HEK293 (cell line): ENCODE results near the gene NFATC3.

ENCODE experiments used
- CTCF ChIA-PET: fragments of 350-600 bp; formaldehyde crosslinking; extraction: SDS; loops from one replicate; lab custom pipeline; 2021; ENCODE audit warnings: antibody characterized with exemption; lab: Yijun Ruan, JAX
- POLR2A ChIA-PET: fragments of 300-600 bp; formaldehyde crosslinking; extraction: SDS; loops from one replicate; lab custom pipeline; 2020; ENCODE audit warnings: antibody characterized with exemption, inconsistent platforms; lab: Yijun Ruan, JAX
- H3K27ac ChIP-seq: fragments of 200-500 bp; sonication (Bioruptor generic); 2 replicates; pipeline ENCODE4 v1.5.1; 2014; ENCODE audit warnings: low read depth, low read length, control low read depth, inconsistent platforms; ENCODE audit errors: extremely low read depth
- H3K36me3 ChIP-seq, 2 experiments: fragments of 200-500 bp in 1 of 2; sonication (Bioruptor generic) in 1 of 2; 1 replicate in 1 of 2; 2 replicates in 1 of 2; pipeline ENCODE4 v1.5.1; 2014 to 2017; ENCODE audit warnings: inconsistent platforms in 2 of 2, low read length in 2 of 2; ENCODE audit not compliant: control insufficient read depth in 2 of 2, insufficient read depth in 1 of 2
- H3K4me1 ChIP-seq: fragments of 200-500 bp; sonication (Bioruptor generic); 2 replicates; pipeline ENCODE4 v1.5.1; 2014; ENCODE audit warnings: mild to moderate bottlenecking, low read length, inconsistent platforms; ENCODE audit not compliant: control insufficient read depth, insufficient read depth
- H3K4me3 ChIP-seq: 2 replicates; pipeline ENCODE4 v1.5.1; 2011; ENCODE audit warnings: low read depth, mild to moderate bottlenecking, control low read depth, low read length, moderate library complexity
- H3K9me3 ChIP-seq: fragments of 200-500 bp; sonication (Bioruptor generic); 2 replicates; pipeline ENCODE4 v1.5.1; 2014; ENCODE audit warnings: low read depth, low read length, inconsistent platforms; ENCODE audit not compliant: control insufficient read depth, insufficient read depth
- FEZF1 ChIP-seq: fragments of 450-650 bp; formaldehyde crosslinking; IDR thresholded peaks from 2 replicates; pipeline ENCODE4 v1.5.1; 2016; ENCODE audit warnings: missing biosample characterization, missing genetic modification characterization
- SP3 ChIP-seq: fragments of 450-650 bp; formaldehyde crosslinking; IDR thresholded peaks from 2 replicates; pipeline ENCODE4 v1.5.1; 2016; ENCODE audit warnings: missing biosample characterization, missing genetic modification characterization
- ZEB2 ChIP-seq: fragments of 450-650 bp; formaldehyde crosslinking; IDR thresholded peaks from 2 replicates; pipeline ENCODE4 v1.5.1; 2016; ENCODE audit warnings: missing biosample characterization, missing genetic modification characterization
- ZNF184 ChIP-seq: fragments of 450-650 bp; IDR thresholded peaks from 2 replicates; pipeline ENCODE4 v1.5.1; 2018; ENCODE audit warnings: missing biosample characterization, mild to moderate bottlenecking, missing genetic modification characterization
- ZNF214 ChIP-seq: fragments of 450-650 bp; formaldehyde crosslinking; IDR thresholded peaks from 2 replicates; pipeline ENCODE4 v1.5.1; 2017; ENCODE audit warnings: missing biosample characterization, mild to moderate bottlenecking, missing genetic modification characterization, borderline replicate concordance
- ZNF221 ChIP-seq: fragments of 450-650 bp; formaldehyde crosslinking; IDR thresholded peaks from 2 replicates; pipeline ENCODE4 v1.5.1; 2017; ENCODE audit warnings: missing biosample characterization, missing genetic modification characterization, borderline replicate concordance
- ZNF302 ChIP-seq: fragments of 450-650 bp; formaldehyde crosslinking; IDR thresholded peaks from 2 replicates; pipeline ENCODE4 v1.5.1; 2016; ENCODE audit warnings: missing biosample characterization, missing genetic modification characterization, low read depth
- ZNF654 ChIP-seq: fragments of 450-650 bp; formaldehyde crosslinking; IDR thresholded peaks from 2 replicates; pipeline ENCODE4 v1.5.1; 2016; ENCODE audit warnings: low read depth, missing biosample characterization, missing genetic modification characterization
- ZNF707 ChIP-seq: fragments of 450-650 bp; formaldehyde crosslinking; IDR thresholded peaks from 2 replicates; pipeline ENCODE4 v1.5.1; 2016; ENCODE audit warnings: missing biosample characterization, missing genetic modification characterization
- ZNF768 ChIP-seq: fragments of 450-650 bp; formaldehyde crosslinking; IDR thresholded peaks from 2 replicates; pipeline ENCODE4 v1.5.1; 2018; ENCODE audit warnings: missing biosample characterization, mild to moderate bottlenecking, missing genetic modification characterization
- TF ChIP-seq, protein P1 (sequence below): fragments of 450-650 bp; formaldehyde crosslinking; conservative IDR thresholded peaks from 2 replicates; pipeline ENCODE4 v1.5.1; 2016; ENCODE audit warnings: low read depth, missing biosample characterization, missing genetic modification characterization
- TF ChIP-seq, protein P2 (sequence below): fragments of 450-650 bp; formaldehyde crosslinking; IDR thresholded peaks from 2 replicates; pipeline ENCODE4 v1.5.1; 2016; ENCODE audit warnings: missing biosample characterization, missing genetic modification characterization
- TF ChIP-seq, protein P3 (sequence below): fragments of 450-650 bp; formaldehyde crosslinking; IDR thresholded peaks from 2 replicates; pipeline ENCODE4 v1.5.1; 2016; ENCODE audit warnings: missing biosample characterization, missing genetic modification characterization
- TF ChIP-seq, protein P4 (sequence below): fragments of 450-650 bp; formaldehyde crosslinking; IDR thresholded peaks from 2 replicates; pipeline ENCODE4 v1.5.1; 2016; ENCODE audit warnings: missing biosample characterization, missing genetic modification characterization

NFATC3 gene

DNA sequence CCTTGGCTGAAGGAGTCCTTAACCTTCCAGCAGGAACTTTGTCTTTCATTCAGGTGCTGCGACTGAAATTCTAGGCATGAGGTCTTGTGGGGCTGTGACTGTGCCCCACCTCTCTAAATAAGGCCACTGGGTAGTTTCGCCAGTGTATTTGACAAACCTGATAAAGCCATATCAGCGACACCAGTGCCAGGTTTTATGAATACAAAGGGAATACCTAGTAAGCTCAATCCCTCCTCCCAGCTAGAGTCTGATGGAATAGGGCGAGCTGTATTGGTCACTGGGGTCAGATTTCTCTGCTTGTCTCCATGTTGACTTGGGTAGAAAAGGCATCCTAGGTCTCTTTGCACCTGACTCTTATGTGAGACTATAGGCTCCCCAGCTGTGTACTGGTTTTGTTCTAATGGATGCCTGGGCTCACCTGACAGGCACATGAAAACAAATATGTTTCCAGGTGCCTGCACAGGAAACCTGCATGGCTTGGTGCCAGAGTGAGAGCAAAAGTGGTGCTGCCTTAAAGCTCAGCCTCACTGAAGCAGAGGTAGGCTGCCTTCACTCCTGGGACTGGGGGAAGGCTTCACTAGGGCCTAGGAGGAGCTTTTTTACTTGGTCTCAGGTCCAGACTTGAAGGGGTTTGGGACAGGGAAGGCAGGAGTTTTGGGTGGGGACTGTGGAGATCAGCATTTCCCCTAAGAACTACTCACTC, 187.5 kb downstream of the NFATC3 start:
- no peak for TF ChIP-seq ZNF302 (tag by site-specific recombination)
- TF ChIP-seq ZNF221, result no peak
- TF ChIP-seq, protein P1, sequence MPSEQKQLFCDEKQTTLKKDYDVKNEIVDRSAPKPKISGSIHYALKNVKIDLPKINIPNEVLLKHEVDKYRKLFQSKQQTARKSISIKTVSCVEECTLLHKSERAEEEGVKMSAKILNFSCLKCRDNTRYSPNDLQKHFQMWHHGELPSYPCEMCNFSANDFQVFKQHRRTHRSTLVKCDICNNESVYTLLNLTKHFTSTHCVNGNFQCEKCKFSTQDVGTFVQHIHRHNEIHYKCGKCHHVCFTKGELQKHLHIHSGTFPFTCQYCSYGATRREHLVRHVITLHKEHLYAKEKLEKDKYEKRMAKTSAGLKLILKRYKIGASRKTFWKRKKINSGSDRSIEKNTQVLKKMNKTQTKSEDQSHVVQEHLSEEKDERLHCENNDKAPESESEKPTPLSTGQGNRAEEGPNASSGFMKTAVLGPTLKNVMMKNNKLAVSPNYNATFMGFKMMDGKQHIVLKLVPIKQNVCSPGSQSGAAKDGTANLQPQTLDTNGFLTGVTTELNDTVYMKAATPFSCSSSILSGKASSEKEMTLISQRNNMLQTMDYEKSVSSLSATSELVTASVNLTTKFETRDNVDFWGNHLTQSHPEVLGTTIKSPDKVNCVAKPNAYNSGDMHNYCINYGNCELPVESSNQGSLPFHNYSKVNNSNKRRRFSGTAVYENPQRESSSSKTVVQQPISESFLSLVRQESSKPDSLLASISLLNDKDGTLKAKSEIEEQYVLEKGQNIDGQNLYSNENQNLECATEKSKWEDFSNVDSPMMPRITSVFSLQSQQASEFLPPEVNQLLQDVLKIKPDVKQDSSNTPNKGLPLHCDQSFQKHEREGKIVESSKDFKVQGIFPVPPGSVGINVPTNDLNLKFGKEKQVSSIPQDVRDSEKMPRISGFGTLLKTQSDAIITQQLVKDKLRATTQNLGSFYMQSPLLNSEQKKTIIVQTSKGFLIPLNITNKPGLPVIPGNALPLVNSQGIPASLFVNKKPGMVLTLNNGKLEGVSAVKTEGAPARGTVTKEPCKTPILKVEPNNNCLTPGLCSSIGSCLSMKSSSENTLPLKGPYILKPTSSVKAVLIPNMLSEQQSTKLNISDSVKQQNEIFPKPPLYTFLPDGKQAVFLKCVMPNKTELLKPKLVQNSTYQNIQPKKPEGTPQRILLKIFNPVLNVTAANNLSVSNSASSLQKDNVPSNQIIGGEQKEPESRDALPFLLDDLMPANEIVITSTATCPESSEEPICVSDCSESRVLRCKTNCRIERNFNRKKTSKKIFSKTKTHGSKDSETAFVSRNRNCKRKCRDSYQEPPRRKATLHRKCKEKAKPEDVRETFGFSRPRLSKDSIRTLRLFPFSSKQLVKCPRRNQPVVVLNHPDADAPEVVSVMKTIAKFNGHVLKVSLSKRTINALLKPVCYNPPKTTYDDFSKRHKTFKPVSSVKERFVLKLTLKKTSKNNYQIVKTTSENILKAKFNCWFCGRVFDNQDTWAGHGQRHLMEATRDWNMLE (tag by site-specific recombination), result no peak
- TF ChIP-seq ZNF654 (tag by site-specific recombination), result no peak
- no peak for TF ChIP-seq ZEB2 (tag by site-specific recombination)
- no peak for TF ChIP-seq SP3 (tag by site-specific recombination)
- TF ChIP-seq, protein P2, sequence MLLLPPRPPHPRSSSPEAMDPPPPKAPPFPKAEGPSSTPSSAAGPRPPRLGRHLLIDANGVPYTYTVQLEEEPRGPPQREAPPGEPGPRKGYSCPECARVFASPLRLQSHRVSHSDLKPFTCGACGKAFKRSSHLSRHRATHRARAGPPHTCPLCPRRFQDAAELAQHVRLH (tag by site-specific recombination), result no peak
- TF ChIP-seq ZNF214, result no peak
- no peak for TF ChIP-seq FEZF1 (tag by site-specific recombination)
- no peak for TF ChIP-seq ZNF707 (tag by site-specific recombination)
- no peak for TF ChIP-seq ZNF768 (tag by site-specific recombination)
- TF ChIP-seq, protein P3, sequence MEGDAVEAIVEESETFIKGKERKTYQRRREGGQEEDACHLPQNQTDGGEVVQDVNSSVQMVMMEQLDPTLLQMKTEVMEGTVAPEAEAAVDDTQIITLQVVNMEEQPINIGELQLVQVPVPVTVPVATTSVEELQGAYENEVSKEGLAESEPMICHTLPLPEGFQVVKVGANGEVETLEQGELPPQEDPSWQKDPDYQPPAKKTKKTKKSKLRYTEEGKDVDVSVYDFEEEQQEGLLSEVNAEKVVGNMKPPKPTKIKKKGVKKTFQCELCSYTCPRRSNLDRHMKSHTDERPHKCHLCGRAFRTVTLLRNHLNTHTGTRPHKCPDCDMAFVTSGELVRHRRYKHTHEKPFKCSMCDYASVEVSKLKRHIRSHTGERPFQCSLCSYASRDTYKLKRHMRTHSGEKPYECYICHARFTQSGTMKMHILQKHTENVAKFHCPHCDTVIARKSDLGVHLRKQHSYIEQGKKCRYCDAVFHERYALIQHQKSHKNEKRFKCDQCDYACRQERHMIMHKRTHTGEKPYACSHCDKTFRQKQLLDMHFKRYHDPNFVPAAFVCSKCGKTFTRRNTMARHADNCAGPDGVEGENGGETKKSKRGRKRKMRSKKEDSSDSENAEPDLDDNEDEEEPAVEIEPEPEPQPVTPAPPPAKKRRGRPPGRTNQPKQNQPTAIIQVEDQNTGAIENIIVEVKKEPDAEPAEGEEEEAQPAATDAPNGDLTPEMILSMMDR (tag by site-specific recombination), result no peak
- TF ChIP-seq ZNF184 (tag by site-specific recombination), result no peak
- TF ChIP-seq, protein P4, sequence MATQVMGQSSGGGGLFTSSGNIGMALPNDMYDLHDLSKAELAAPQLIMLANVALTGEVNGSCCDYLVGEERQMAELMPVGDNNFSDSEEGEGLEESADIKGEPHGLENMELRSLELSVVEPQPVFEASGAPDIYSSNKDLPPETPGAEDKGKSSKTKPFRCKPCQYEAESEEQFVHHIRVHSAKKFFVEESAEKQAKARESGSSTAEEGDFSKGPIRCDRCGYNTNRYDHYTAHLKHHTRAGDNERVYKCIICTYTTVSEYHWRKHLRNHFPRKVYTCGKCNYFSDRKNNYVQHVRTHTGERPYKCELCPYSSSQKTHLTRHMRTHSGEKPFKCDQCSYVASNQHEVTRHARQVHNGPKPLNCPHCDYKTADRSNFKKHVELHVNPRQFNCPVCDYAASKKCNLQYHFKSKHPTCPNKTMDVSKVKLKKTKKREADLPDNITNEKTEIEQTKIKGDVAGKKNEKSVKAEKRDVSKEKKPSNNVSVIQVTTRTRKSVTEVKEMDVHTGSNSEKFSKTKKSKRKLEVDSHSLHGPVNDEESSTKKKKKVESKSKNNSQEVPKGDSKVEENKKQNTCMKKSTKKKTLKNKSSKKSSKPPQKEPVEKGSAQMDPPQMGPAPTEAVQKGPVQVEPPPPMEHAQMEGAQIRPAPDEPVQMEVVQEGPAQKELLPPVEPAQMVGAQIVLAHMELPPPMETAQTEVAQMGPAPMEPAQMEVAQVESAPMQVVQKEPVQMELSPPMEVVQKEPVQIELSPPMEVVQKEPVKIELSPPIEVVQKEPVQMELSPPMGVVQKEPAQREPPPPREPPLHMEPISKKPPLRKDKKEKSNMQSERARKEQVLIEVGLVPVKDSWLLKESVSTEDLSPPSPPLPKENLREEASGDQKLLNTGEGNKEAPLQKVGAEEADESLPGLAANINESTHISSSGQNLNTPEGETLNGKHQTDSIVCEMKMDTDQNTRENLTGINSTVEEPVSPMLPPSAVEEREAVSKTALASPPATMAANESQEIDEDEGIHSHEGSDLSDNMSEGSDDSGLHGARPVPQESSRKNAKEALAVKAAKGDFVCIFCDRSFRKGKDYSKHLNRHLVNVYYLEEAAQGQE (tag by site-specific recombination), result no peak
- H3K9me3 ChIP-seq, result no peaks in the 10 kb centered on the region
- H3K27ac ChIP-seq, result no peak overlapping the region
- ChIA-PET CTCF (interaction anchor here (0.6 to 1.8 kb wide), 5 partner anchors 9 to 472 kb away, joined by 3 to 7 read pairs (median 3); partner anchors contain the start of gene SLC7A6), POLR2A (interaction anchor here (1.1 to 1.2 kb wide), 2 partner anchors 9 to 38 kb away, joined by 3 to 4 read pairs; partner anchors contain the start of genes PRMT7, SLC7A6 and SLC7A6OS)
- H3K4me1 ChIP-seq, result peaks cover 13% of the 10 kb centered on the region
- no peak overlapping the region for H3K4me3 ChIP-seq
- H3K36me3 ChIP-seq, result peaks cover 4 to 34% of the 10 kb centered on the region in 2 experiments; a peak in 2 of 3 replicates
